Sigmoid colon (tissue), 4 donors: Measurements from ENCODE around the gene CTRB1.

Experiments
- POLR2A ChIP-seq, 2 donors: fragments of 450-650 bp; IDR thresholded peaks; one replicate each; pipeline ENCODE4 v1.6.1; 2016; ENCODE audit warnings: antibody characterized with exemption in 2 of 2, mild to moderate bottlenecking in 2 of 2, moderate library complexity in 2 of 2
- POLR2AphosphoS5 ChIP-seq, 4 donors: sonication (generic); formaldehyde crosslinking; IDR thresholded peaks; one replicate each; pipeline ENCODE4 v1.6.1; 2017; ENCODE audit warnings: antibody characterized with exemption in 4 of 4
- TF ChIP-seq, protein P1 (sequence below), 4 experiments: fragments of 450-650 bp in 3 of 4; fragments of 200-600 bp in 1 of 4; IDR thresholded peaks; one replicate each; pipeline ENCODE4 v1.5.1; 2016 to 2019; ENCODE audit warnings: antibody characterized with exemption in 4 of 4, mild to moderate bottlenecking in 3 of 4, moderate library complexity in 2 of 4

DNA sequence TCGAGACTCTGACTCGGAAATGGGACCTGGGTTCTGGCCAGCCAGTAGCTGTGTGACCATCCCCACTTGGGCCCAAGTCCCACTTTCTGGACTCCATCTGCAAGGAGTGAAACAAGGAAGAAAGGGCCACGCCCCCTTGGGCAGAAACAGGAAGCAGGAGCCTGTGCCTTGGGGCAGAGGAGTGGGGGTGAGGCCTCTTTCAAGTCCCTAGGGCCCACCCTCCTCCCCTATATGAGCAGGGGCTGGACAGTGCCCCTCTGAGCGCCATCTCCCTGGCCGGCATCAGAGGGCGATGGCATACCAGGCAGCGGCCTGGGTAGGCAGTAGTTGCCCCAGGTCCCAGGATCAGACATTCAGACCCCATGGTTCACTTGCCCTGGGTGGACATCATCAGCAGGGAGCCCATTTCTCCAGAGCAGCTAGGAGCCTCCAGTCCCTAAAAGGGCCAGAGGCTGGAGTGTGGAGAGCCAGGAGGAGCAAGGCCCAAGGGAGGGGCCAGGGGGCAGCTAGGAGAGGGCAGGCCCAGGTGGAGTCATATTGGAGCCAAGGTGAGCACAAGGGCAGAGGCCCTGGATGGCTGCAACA, 25.5 kb downstream of the CTRB1 start:
- TF ChIP-seq, protein P1, sequence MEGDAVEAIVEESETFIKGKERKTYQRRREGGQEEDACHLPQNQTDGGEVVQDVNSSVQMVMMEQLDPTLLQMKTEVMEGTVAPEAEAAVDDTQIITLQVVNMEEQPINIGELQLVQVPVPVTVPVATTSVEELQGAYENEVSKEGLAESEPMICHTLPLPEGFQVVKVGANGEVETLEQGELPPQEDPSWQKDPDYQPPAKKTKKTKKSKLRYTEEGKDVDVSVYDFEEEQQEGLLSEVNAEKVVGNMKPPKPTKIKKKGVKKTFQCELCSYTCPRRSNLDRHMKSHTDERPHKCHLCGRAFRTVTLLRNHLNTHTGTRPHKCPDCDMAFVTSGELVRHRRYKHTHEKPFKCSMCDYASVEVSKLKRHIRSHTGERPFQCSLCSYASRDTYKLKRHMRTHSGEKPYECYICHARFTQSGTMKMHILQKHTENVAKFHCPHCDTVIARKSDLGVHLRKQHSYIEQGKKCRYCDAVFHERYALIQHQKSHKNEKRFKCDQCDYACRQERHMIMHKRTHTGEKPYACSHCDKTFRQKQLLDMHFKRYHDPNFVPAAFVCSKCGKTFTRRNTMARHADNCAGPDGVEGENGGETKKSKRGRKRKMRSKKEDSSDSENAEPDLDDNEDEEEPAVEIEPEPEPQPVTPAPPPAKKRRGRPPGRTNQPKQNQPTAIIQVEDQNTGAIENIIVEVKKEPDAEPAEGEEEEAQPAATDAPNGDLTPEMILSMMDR (IDR thresholded peaks at IDR 0.05): no peak
- TF ChIP-seq POLR2A (IDR thresholded peaks at IDR 0.05): no peak
- TF ChIP-seq POLR2AphosphoS5 (IDR thresholded peaks at IDR 0.05): no peak
